Peyer's patch (tissue), 4 donors: Measurements from ENCODE around the gene C4orf51. TPM values are rescaled to one million over a fixed set of nuclear protein-coding genes. Genes with fewer than 3 reads are reported as not detected.

ENCODE experiments used
- DNase-seq, 3 donors: peaks; one replicate each; pipeline ENCODE4 v3.0.0-alpha.2; 2017 to 2019
- H3K27ac ChIP-seq, 4 donors: fragments of 200-600 bp; sonication (generic); one replicate each; pipeline ENCODE4 v1.5.1; 2016 to 2019
- H3K27me3 ChIP-seq, 2 donors: fragments of 200-600 bp; sonication (generic); one replicate each; pipeline ENCODE4 v1.5.1; 2019
- H3K36me3 ChIP-seq, 3 donors: fragments of 200-600 bp; sonication (generic); one replicate each; pipeline ENCODE4 v1.5.1; 2016 to 2019
- H3K4me1 ChIP-seq, 4 donors: fragments of 200-600 bp; sonication (generic); one replicate each; pipeline ENCODE4 v1.5.1; 2016 to 2019
- H3K4me3 ChIP-seq, 4 donors: fragments of 200-600 bp; sonication (generic); 1 replicate in 3 of 4; 2 replicates in 1 of 4; pipeline ENCODE4 v1.5.1; 2016 to 2019; ENCODE audit warnings: mild to moderate bottlenecking in 1 of 4
- H3K9me3 ChIP-seq, 4 donors: fragments of 200-600 bp; sonication (generic); one replicate each; pipeline ENCODE4 v1.5.1; 2016 to 2019; ENCODE audit warnings: mild to moderate bottlenecking in 1 of 4
- CTCF ChIP-seq, 6 experiments: fragments of 450-650 bp in 4 of 6; fragments of 200-600 bp in 2 of 6; sonication (generic) in 1 of 6; IDR thresholded peaks; one replicate each; pipeline ENCODE4 v1.5.1; 2017 to 2019; ENCODE audit warnings: antibody characterized with exemption in 6 of 6, mild to moderate bottlenecking in 3 of 6, moderate library complexity in 1 of 6
- POLR2A ChIP-seq, 2 donors: fragments of 450-650 bp; IDR thresholded peaks; one replicate each; pipeline ENCODE4 v1.5.1; 2017; ENCODE audit warnings: antibody characterized with exemption in 2 of 2, mild to moderate bottlenecking in 2 of 2, moderate library complexity in 2 of 2
- total RNA-seq, 4 donors: library from RNA; depleted of rRNA; stranded (reverse); fragments of >200 nt; gene quantifications; one replicate each; pipeline ENCODE4 v1.1.0, GENCODE V29; 2016

Gene C4orf51
- total RNA-seq, 4 donors from 2014 or later = not detected

- DNase-seq = no peak
- no peak for TF ChIP-seq POLR2A (IDR thresholded peaks at IDR 0.05)
- H3K9me3 ChIP-seq = no peaks in the 10 kb centered on the region
- no peaks in the 10 kb centered on the region for H3K4me1 ChIP-seq
- no peak overlapping the region for H3K27ac ChIP-seq
- no peaks in the 10 kb centered on the region for H3K27me3 ChIP-seq
- no peaks in the 10 kb centered on the region for H3K36me3 ChIP-seq
- H3K4me3 ChIP-seq = no peak overlapping the region
These were observed 15.0 kb downstream of the C4orf51 start for GRCh38 chr4:145694929-145695328.

GRCh38 chr4:145697332-145697731 lies 17.4 kb downstream of the C4orf51 start:
- Histone ChIP-seq H3K27me3 (no peaks in the 10 kb centered on the region), H3K36me3 (no peaks in the 10 kb centered on the region), H3K27ac (no peak overlapping the region), H3K9me3 (no peaks in the 10 kb centered on the region), H3K4me1 (no peaks in the 10 kb centered on the region), H3K4me3 (no peak overlapping the region)
- DNase-seq = no peak
- TF ChIP-seq CTCF (IDR thresholded peaks at IDR 0.05) (no peak), POLR2A (IDR thresholded peaks at IDR 0.05) (no peak)

GRCh38 chr4:145698507-145698906 lies 18.6 kb downstream of the C4orf51 start:
- no peaks in the 10 kb centered on the region for H3K9me3 ChIP-seq
- H3K36me3 ChIP-seq = no peaks in the 10 kb centered on the region
- H3K27me3 ChIP-seq = no peaks in the 10 kb centered on the region
- DNase-seq = no peak
- H3K27ac ChIP-seq = no peak overlapping the region
- no peak for TF ChIP-seq CTCF (IDR thresholded peaks at IDR 0.05)
- TF ChIP-seq POLR2A (IDR thresholded peaks at IDR 0.05) = no peak
- no peak overlapping the region for H3K4me3 ChIP-seq
- H3K4me1 ChIP-seq = no peaks in the 10 kb centered on the region

- no peak overlapping the region for H3K27ac ChIP-seq
- H3K27me3 ChIP-seq = no peaks in the 10 kb centered on the region
- no peak for DNase-seq
- H3K9me3 ChIP-seq = no peaks in the 10 kb centered on the region
- H3K36me3 ChIP-seq = no peaks in the 10 kb centered on the region
- H3K4me1 ChIP-seq = no peaks in the 10 kb centered on the region
- H3K4me3 ChIP-seq = no peak overlapping the region
- TF ChIP-seq CTCF (IDR thresholded peaks at IDR 0.05) (no peak), POLR2A (IDR thresholded peaks at IDR 0.05) (no peak)
These were observed 24.0 kb downstream of the C4orf51 start for GRCh38 chr4:145703850-145704497.

- H3K27ac ChIP-seq = no peak overlapping the region
- peaks cover 0 to 8% (median 0%) of the 10 kb centered on the region in 4 donors for H3K9me3 ChIP-seq
- DNase-seq = no peak
- H3K4me1 ChIP-seq = no peaks in the 10 kb centered on the region
- no peaks in the 10 kb centered on the region for H3K27me3 ChIP-seq
- no peak overlapping the region for H3K4me3 ChIP-seq
- no peaks in the 10 kb centered on the region for H3K36me3 ChIP-seq
- TF ChIP-seq POLR2A (IDR thresholded peaks at IDR 0.05) = no peak
- TF ChIP-seq CTCF (IDR thresholded peaks at IDR 0.05) = no peak
These were observed 29.4 kb downstream of the C4orf51 start for GRCh38 chr4:145709336-145709735.

GRCh38 chr4:145709843-145710242 lies 29.9 kb downstream of the C4orf51 start:
- Histone ChIP-seq H3K36me3 (no peaks in the 10 kb centered on the region), H3K9me3 (peaks cover 0 to 8% (median 0%) of the 10 kb centered on the region in 4 donors), H3K27ac (no peak overlapping the region), H3K4me3 (no peak overlapping the region), H3K4me1 (no peaks in the 10 kb centered on the region), H3K27me3 (no peaks in the 10 kb centered on the region)
- no peak for DNase-seq
- TF ChIP-seq CTCF (IDR thresholded peaks at IDR 0.05) (no peak), POLR2A (IDR thresholded peaks at IDR 0.05) (no peak)
